CD4-positive, alpha-beta T cell treated with Interferon alpha-2 for 1 hour (primary cell): ENCODE results near the gene AFF2.
"Not testable (repeated sequence)": the region's sequence is repeated elsewhere in the genome, so short reads cannot be mapped to it uniquely, and the experiment has no call there.

Experiments
- DNase-seq, 2 donors: peaks; one replicate each; pipeline ENCODE4 v3.0.0-alpha.2; 2020 to 2022

The AFF2 gene

GRCh38 chrX:148649145-148649795 is 148.9 kb downstream of the AFF2 start:
- no peak for DNase-seq

GRCh38 chrX:148658115-148658730 is 157.8 kb downstream of the AFF2 start:
- DNase-seq = no peak

GRCh38 chrX:148659481-148659880 is 159.1 kb downstream of the AFF2 start:
- DNase-seq = no peak

GRCh38 chrX:148661035-148661434 is 160.6 kb downstream of the AFF2 start:
- DNase-seq = no peak

GRCh38 chrX:148662014-148662413 is 161.6 kb downstream of the AFF2 start:
- DNase-seq = no peak

- no peak for DNase-seq
These were observed 163.8 kb downstream of the AFF2 start for GRCh38 chrX:148664171-148664570.

GRCh38 chrX:148664995-148665394 is 164.6 kb downstream of the AFF2 start:
- DNase-seq = no peak

- DNase-seq = not testable (repeated sequence)
These were observed 168.8 kb downstream of the AFF2 start for GRCh38 chrX:148669175-148669574.

- DNase-seq = no peak
These were observed 169.9 kb downstream of the AFF2 start for GRCh38 chrX:148670277-148670676.

GRCh38 chrX:148672517-148672916 is 172.1 kb downstream of the AFF2 start:
- DNase-seq = no peak

GRCh38 chrX:148681605-148682004 is 181.2 kb downstream of the AFF2 start:
- no peak for DNase-seq

GRCh38 chrX:148682206-148682605 is 181.8 kb downstream of the AFF2 start:
- no peak for DNase-seq

GRCh38 chrX:148691456-148691855 is 191.0 kb downstream of the AFF2 start:
- no peak for DNase-seq

GRCh38 chrX:148695255-148695654 is 194.8 kb downstream of the AFF2 start:
- no peak for DNase-seq

GRCh38 chrX:148698221-148698620 is 197.8 kb downstream of the AFF2 start:
- DNase-seq = no peak

- DNase-seq = no peak
These were observed 199.6 kb downstream of the AFF2 start for GRCh38 chrX:148700021-148700420.

GRCh38 chrX:148713981-148714380 is 213.6 kb downstream of the AFF2 start:
- no peak for DNase-seq

GRCh38 chrX:148715361-148715760 is 214.9 kb downstream of the AFF2 start:
- no peak for DNase-seq

- no peak for DNase-seq
These were observed 222.5 kb downstream of the AFF2 start for GRCh38 chrX:148722966-148723365.

- no peak for DNase-seq
These were observed 223.1 kb downstream of the AFF2 start for GRCh38 chrX:148723551-148723950.

- DNase-seq = no peak
These were observed 228.5 kb downstream of the AFF2 start for GRCh38 chrX:148728901-148729300.

- DNase-seq = no peak
These were observed 232.3 kb downstream of the AFF2 start for GRCh38 chrX:148732743-148733142.

- DNase-seq = no peak
These were observed 241.0 kb downstream of the AFF2 start for GRCh38 chrX:148741441-148741840.

GRCh38 chrX:148755111-148755510 is 254.7 kb downstream of the AFF2 start:
- DNase-seq = no peak

GRCh38 chrX:148763896-148764295 is 263.5 kb downstream of the AFF2 start:
- DNase-seq = no peak
